ENCODE data around the gene NQO1. TPM values are rescaled to one million over a fixed set of nuclear protein-coding genes. Genes with fewer than 3 reads are reported as not detected.
A peak's percentile ranks its signal among the peaks of the same experiment; 100 is the strongest.

The NQO1 gene
- total RNA-seq, 2 donors from 2014 or later: 26.5 to 36.6 TPM

DNA sequence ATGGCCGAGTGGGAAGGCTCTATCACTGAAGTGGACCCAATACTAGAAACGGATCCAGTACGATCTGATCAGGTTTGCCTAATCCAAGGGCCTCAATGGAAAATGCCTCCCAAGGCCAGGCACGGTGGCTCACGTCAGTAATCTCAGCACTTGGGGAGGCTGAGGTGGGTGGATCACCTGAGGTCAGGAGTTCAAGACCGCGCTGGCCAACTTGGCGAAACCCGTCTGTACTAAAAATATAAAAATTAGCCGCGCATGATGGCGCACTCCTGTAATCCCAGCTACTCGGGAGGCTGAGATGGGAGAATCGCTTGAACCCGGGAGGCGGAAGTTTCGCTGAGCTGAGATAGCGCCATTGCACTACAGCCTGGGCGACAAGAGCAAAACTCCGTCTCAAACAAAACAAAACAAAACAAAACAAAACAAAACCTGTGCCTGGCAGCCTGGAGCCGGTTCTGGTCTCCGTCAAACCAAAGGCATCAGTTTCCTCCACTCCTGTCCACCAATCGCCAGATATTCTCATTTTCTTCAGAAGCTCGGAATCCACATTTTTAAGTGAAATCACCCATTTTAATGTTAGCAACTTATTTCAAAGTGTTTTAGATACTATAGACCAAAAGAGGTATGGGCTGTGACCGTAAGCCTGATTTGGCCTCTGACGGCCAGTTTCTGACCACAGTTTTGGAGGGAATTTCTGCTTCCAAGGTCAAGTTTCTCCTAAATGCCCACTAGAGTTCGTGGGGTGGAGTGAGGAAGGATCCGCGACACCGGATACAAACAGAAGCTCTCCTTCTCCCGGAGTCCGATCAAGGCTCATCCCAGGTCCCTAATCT lies 664 bp downstream of the NQO1 start:
- DNase-seq (no peak), ATAC-seq (no peak)
- no peaks in the 10 kb centered on the region for H3K27me3 ChIP-seq
- 61% methylated on average over 31 to 32 of the region's 32 CpGs for WGBS, 2 donors
- intact Hi-C loops (cut with DNase I): no loop called here
- no peak for TF ChIP-seq POLR2A (IDR thresholded peaks at IDR 0.05)
- TF ChIP-seq, protein P1, sequence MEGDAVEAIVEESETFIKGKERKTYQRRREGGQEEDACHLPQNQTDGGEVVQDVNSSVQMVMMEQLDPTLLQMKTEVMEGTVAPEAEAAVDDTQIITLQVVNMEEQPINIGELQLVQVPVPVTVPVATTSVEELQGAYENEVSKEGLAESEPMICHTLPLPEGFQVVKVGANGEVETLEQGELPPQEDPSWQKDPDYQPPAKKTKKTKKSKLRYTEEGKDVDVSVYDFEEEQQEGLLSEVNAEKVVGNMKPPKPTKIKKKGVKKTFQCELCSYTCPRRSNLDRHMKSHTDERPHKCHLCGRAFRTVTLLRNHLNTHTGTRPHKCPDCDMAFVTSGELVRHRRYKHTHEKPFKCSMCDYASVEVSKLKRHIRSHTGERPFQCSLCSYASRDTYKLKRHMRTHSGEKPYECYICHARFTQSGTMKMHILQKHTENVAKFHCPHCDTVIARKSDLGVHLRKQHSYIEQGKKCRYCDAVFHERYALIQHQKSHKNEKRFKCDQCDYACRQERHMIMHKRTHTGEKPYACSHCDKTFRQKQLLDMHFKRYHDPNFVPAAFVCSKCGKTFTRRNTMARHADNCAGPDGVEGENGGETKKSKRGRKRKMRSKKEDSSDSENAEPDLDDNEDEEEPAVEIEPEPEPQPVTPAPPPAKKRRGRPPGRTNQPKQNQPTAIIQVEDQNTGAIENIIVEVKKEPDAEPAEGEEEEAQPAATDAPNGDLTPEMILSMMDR (IDR thresholded peaks at IDR 0.05): no peak
- H3K27ac ChIP-seq: peak overlapping the region; percentile 8 to 72 (median 41)
- peak overlapping the region; percentile 9 to 27 for H3K4me3 ChIP-seq
- H3K36me3 ChIP-seq (replicated peaks in 1 of 2; ENCODE audit: insufficient read depth in 1 of 2, low read depth in 2 of 2): no peaks in the 10 kb centered on the region
- peaks cover 15% of the 10 kb centered on the region for H3K4me1 ChIP-seq
- no peaks in the 10 kb centered on the region for H3K9me3 ChIP-seq

DNA sequence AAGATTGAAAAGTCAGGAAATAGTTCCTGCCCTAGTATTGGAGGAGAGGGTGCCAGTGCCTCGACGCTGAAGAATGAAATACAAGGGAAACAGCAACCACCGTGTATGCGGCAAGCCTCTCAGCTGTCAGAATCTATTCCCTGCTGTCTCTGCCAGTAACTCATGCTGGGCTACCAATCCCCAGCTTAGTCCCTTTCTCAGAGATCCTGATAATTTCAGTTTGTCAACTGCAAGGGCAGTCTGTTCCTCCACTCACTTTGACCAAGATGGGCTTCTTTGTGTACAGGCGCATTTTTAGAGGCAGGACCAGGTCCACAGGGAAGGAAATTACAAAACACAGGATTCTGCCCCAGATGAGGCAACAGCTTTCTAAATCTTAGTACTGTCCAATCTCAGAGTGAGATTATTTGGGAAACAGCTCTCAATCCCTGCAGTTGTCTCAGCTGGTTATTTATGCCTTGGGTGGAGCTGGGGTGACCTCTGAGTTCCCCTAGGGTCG lies 1.3 kb downstream of the NQO1 start:
- Histone ChIP-seq H3K4me3 (no peak overlapping the region), H3K27ac (no peak overlapping the region), H3K27me3 (no peaks in the 10 kb centered on the region), H3K9me3 (no peaks in the 10 kb centered on the region), H3K36me3 (replicated peaks in 1 of 2; ENCODE audit: insufficient read depth in 1 of 2, low read depth in 2 of 2) (no peaks in the 10 kb centered on the region), H3K4me1 (peaks cover 15% of the 10 kb centered on the region)
- intact Hi-C loops (cut with DNase I): no loop called here
- DNase-seq (no peak), ATAC-seq (no peak)
- TF ChIP-seq, protein P1 (IDR thresholded peaks at IDR 0.05): no peak
- no peak for TF ChIP-seq POLR2A (IDR thresholded peaks at IDR 0.05)
- 59 to 67% methylated on average over 6 of the region's 6 CpGs for WGBS, 2 donors

DNA sequence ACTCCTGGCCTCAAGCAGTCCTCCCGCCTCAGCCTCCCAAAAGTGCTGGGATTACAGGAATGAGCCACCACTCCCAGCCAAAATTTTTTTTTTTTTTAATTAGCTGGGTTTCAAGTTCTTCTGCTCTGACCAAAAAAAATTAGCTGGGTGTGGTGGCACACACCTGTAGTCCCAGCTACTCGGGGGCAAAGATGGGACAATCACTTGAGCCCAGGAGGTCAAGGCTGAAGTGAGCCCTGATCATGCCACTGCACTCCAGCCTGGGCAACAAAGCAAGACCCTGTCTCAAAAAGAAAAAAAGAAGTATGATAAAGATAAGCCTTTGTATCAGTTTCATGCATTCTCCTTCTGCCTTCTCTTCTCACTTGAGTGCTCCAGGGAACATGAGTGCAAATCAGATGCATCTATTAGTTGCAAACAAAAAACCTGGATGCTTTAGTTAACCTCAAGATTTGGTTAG lies 1.9 kb downstream of the NQO1 start:
- Histone ChIP-seq H3K9me3 (no peaks in the 10 kb centered on the region), H3K27me3 (no peaks in the 10 kb centered on the region), H3K27ac (no peak overlapping the region), H3K36me3 (replicated peaks in 1 of 2; ENCODE audit: insufficient read depth in 1 of 2, low read depth in 2 of 2) (no peaks in the 10 kb centered on the region), H3K4me3 (no peak overlapping the region), H3K4me1 (peaks cover 15% of the 10 kb centered on the region)
- intact Hi-C loops (cut with DNase I): no loop called here
- WGBS, 2 donors: 82 to 89% methylated on average over 2 of the region's 2 CpGs
- TF ChIP-seq POLR2A (IDR thresholded peaks at IDR 0.05): no peak
- TF ChIP-seq, protein P1 (IDR thresholded peaks at IDR 0.05): no peak
- ATAC-seq (no peak), DNase-seq (no peak)

DNA sequence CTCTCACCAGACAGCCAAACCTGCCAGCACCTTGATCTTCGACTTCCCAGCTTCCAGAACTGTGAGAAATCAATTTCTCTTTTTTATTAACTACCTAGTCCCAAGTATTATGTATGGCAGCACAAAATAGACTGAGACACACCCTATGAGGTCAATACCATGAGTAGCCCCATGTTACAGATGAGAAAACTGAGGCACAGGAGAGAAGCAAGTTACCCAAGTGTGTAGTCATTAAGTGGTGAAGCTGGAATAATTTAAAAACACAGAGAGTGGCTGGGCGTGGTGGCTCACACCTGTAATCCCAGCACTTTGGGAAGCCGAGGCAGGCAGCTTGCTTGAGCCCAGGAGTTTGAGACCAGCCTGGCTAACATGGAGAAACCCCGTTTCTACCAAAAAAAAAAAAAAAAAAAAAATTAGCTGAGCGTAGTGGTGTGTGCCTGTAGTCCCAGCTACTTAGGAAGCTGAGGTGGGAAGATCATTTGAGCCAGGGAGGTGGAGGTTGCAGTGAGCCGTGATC lies 4.9 kb downstream of the NQO1 start:
- Histone ChIP-seq H3K27me3 (no peaks in the 10 kb centered on the region), H3K36me3 (replicated peaks in 1 of 2; ENCODE audit: insufficient read depth in 1 of 2, low read depth in 2 of 2) (no peaks in the 10 kb centered on the region), H3K4me3 (no peak overlapping the region), H3K4me1 (peaks cover 8% of the 10 kb centered on the region), H3K9me3 (no peaks in the 10 kb centered on the region), H3K27ac (no peak overlapping the region)
- no peak for DNase-seq
- no peak for ATAC-seq
- TF ChIP-seq, protein P1 (IDR thresholded peaks at IDR 0.05): no peak
- TF ChIP-seq POLR2A (IDR thresholded peaks at IDR 0.05): no peak
- WGBS, 2 donors: 76 to 89% methylated on average over 6 of the region's 6 CpGs
- intact Hi-C loops (cut with DNase I): no loop called here

Measured in body of pancreas (tissue), 4 donors.